ENCODE results near the gene CASP2.
"Not testable (repeated sequence)": the region's sequence is repeated elsewhere in the genome, so short reads cannot be mapped to it uniquely, and the experiment has no call there.

Gene CASP2

GRCh38 chr7:143261901-143262300 is 26.2 kb upstream of the CASP2 start:
- H3K36me3 ChIP-seq (ENCODE audit: control insufficient read depth in 1 of 2, insufficient read depth in 2 of 2, low read length in 2 of 2), result peaks cover 8 to 12% of the 10 kb centered on the region in 2 donors
- no peak overlapping the region for H3K27ac ChIP-seq (ENCODE audit: low read depth, low read length)
- no peak overlapping the region for H3K9ac ChIP-seq (ENCODE audit: low read depth in 1 of 2, low read length in 2 of 2)
- H3K4me1 ChIP-seq (ENCODE audit: control insufficient read depth in 1 of 2, insufficient read depth in 2 of 2, low read length in 2 of 2), result peaks cover 39 to 44% of the 10 kb centered on the region in 2 donors
- no peaks in the 10 kb centered on the region for H3K9me3 ChIP-seq (ENCODE audit: control insufficient read depth in 1 of 2, low read length in 2 of 2)
- H3K4me3 ChIP-seq (ENCODE audit: low read depth in 1 of 2, low read length in 2 of 2), result no peak overlapping the region
- H3K27me3 ChIP-seq (ENCODE audit: control insufficient read depth in 1 of 2, insufficient read depth in 2 of 2, low read length in 2 of 2), result no peaks in the 10 kb centered on the region

GRCh38 chr7:143263266-143264195 is 24.6 kb upstream of the CASP2 start, which contains the start of gene GSTK1:
Gene GSTK1 (plus strand): TSS chr7:143263441. CDS start chr7:143263514, 73 bp downstream.
- Histone ChIP-seq H3K36me3 (ENCODE audit: control insufficient read depth in 1 of 2, insufficient read depth in 2 of 2, low read length in 2 of 2) (peaks cover 20 to 25% of the 10 kb centered on the region in 2 donors), H3K4me1 (ENCODE audit: control insufficient read depth in 1 of 2, insufficient read depth in 2 of 2, low read length in 2 of 2) (peaks cover 49 to 58% of the 10 kb centered on the region in 2 donors)

GRCh38 chr7:143264196-143264568 is 24.0 kb upstream of the CASP2 start:
- H3K4me3 ChIP-seq (ENCODE audit: low read depth in 1 of 2, low read length in 2 of 2), result peak overlapping the region; percentile 94 to 97
- not testable (repeated sequence) for H3K9me3 ChIP-seq (ENCODE audit: control insufficient read depth in 1 of 2, low read length in 2 of 2); H3K27me3 ChIP-seq (ENCODE audit: control insufficient read depth in 1 of 2, insufficient read depth in 2 of 2, low read length in 2 of 2)
- H3K9ac ChIP-seq (ENCODE audit: low read depth in 1 of 2, low read length in 2 of 2), result peak overlapping the region; percentile 81 to 92
- H3K36me3 ChIP-seq (ENCODE audit: control insufficient read depth in 1 of 2, insufficient read depth in 2 of 2, low read length in 2 of 2), result peaks cover 22 to 30% of the 10 kb centered on the region in 2 donors
- H3K27ac ChIP-seq (ENCODE audit: low read depth, low read length), result peak overlapping the region; percentile 92
- H3K4me1 ChIP-seq (ENCODE audit: control insufficient read depth in 1 of 2, insufficient read depth in 2 of 2, low read length in 2 of 2), result peaks cover 49 to 60% of the 10 kb centered on the region in 2 donors

More at GRCh38 chr7:143263266-143264195, 24.6 kb upstream of the CASP2 start, which contains the start of gene GSTK1:
- Histone ChIP-seq H3K9ac (ENCODE audit: low read depth in 1 of 2, low read length in 2 of 2) (peak within 1 kb of the TSS; percentile 81 to 92), H3K9me3 (ENCODE audit: control insufficient read depth in 1 of 2, low read length in 2 of 2) (no peaks in the 10 kb centered on the region), H3K27me3 (ENCODE audit: control insufficient read depth in 1 of 2, insufficient read depth in 2 of 2, low read length in 2 of 2) (no peaks in the 10 kb centered on the region), H3K27ac (ENCODE audit: low read depth, low read length) (peak within 1 kb of the TSS; percentile 92), H3K4me3 (ENCODE audit: low read depth in 1 of 2, low read length in 2 of 2) (peak within 1 kb of the TSS; percentile 94 to 97)

GRCh38 chr7:143265017-143265693 is 23.0 kb upstream of the CASP2 start:
- Histone ChIP-seq H3K4me1 (ENCODE audit: control insufficient read depth in 1 of 2, insufficient read depth in 2 of 2, low read length in 2 of 2) (peaks cover 49 to 63% of the 10 kb centered on the region in 2 donors), H3K4me3 (ENCODE audit: low read depth in 1 of 2, low read length in 2 of 2) (peak overlapping the region; percentile 94 to 97), H3K36me3 (ENCODE audit: control insufficient read depth in 1 of 2, insufficient read depth in 2 of 2, low read length in 2 of 2) (peaks cover 22 to 40% of the 10 kb centered on the region in 2 donors), H3K9me3 (ENCODE audit: control insufficient read depth in 1 of 2, low read length in 2 of 2) (no peaks in the 10 kb centered on the region), H3K27ac (ENCODE audit: low read depth, low read length) (no peak overlapping the region), H3K27me3 (ENCODE audit: control insufficient read depth in 1 of 2, insufficient read depth in 2 of 2, low read length in 2 of 2) (no peaks in the 10 kb centered on the region), H3K9ac (ENCODE audit: low read depth in 1 of 2, low read length in 2 of 2) (peak overlapping the region; percentile 81 to 92)

GRCh38 chr7:143269251-143269650 is 18.9 kb upstream of the CASP2 start:
- Histone ChIP-seq H3K36me3 (ENCODE audit: control insufficient read depth in 1 of 2, insufficient read depth in 2 of 2, low read length in 2 of 2) (peaks cover 22 to 44% of the 10 kb centered on the region in 2 donors), H3K9ac (ENCODE audit: low read depth in 1 of 2, low read length in 2 of 2) (peak overlapping the region in 1 of 2 donors; percentile 32), H3K27me3 (ENCODE audit: control insufficient read depth in 1 of 2, insufficient read depth in 2 of 2, low read length in 2 of 2) (no peaks in the 10 kb centered on the region), H3K27ac (ENCODE audit: low read depth, low read length) (peak overlapping the region; percentile 23), H3K4me3 (ENCODE audit: low read depth in 1 of 2, low read length in 2 of 2) (peak overlapping the region; percentile 26 to 36), H3K4me1 (ENCODE audit: control insufficient read depth in 1 of 2, insufficient read depth in 2 of 2, low read length in 2 of 2) (peaks cover 46 to 51% of the 10 kb centered on the region in 2 donors), H3K9me3 (ENCODE audit: control insufficient read depth in 1 of 2, low read length in 2 of 2) (no peaks in the 10 kb centered on the region)

- Histone ChIP-seq H3K27ac (ENCODE audit: low read depth, low read length) (no peak overlapping the region), H3K4me1 (ENCODE audit: control insufficient read depth in 1 of 2, insufficient read depth in 2 of 2, low read length in 2 of 2) (peaks cover 30 to 36% of the 10 kb centered on the region in 2 donors), H3K36me3 (ENCODE audit: control insufficient read depth in 1 of 2, insufficient read depth in 2 of 2, low read length in 2 of 2) (peaks cover 14 to 33% of the 10 kb centered on the region in 2 donors), H3K9me3 (ENCODE audit: control insufficient read depth in 1 of 2, low read length in 2 of 2) (no peaks in the 10 kb centered on the region), H3K27me3 (ENCODE audit: control insufficient read depth in 1 of 2, insufficient read depth in 2 of 2, low read length in 2 of 2) (no peaks in the 10 kb centered on the region), H3K4me3 (ENCODE audit: low read depth in 1 of 2, low read length in 2 of 2) (no peak overlapping the region), H3K9ac (ENCODE audit: low read depth in 1 of 2, low read length in 2 of 2) (no peak overlapping the region)
Measured at GRCh38 chr7:143271240-143271639, 16.9 kb upstream of the CASP2 start.

GRCh38 chr7:143272871-143273270 is 15.3 kb upstream of the CASP2 start:
- no peaks in the 10 kb centered on the region for H3K9me3 ChIP-seq (ENCODE audit: control insufficient read depth in 1 of 2, low read length in 2 of 2)
- no peak overlapping the region for H3K9ac ChIP-seq (ENCODE audit: low read depth in 1 of 2, low read length in 2 of 2)
- H3K27me3 ChIP-seq (ENCODE audit: control insufficient read depth in 1 of 2, insufficient read depth in 2 of 2, low read length in 2 of 2), result no peaks in the 10 kb centered on the region
- no peak overlapping the region for H3K27ac ChIP-seq (ENCODE audit: low read depth, low read length)
- H3K4me3 ChIP-seq (ENCODE audit: low read depth in 1 of 2, low read length in 2 of 2), result no peak overlapping the region
- H3K4me1 ChIP-seq (ENCODE audit: control insufficient read depth in 1 of 2, insufficient read depth in 2 of 2, low read length in 2 of 2), result peaks cover 16 to 20% of the 10 kb centered on the region in 2 donors
- H3K36me3 ChIP-seq (ENCODE audit: control insufficient read depth in 1 of 2, insufficient read depth in 2 of 2, low read length in 2 of 2), result peaks cover 4 to 24% of the 10 kb centered on the region in 2 donors

- Histone ChIP-seq H3K4me1 (ENCODE audit: control insufficient read depth in 1 of 2, insufficient read depth in 2 of 2, low read length in 2 of 2) (peaks cover 30 to 35% of the 10 kb centered on the region in 2 donors), H3K9me3 (ENCODE audit: control insufficient read depth in 1 of 2, low read length in 2 of 2) (no peaks in the 10 kb centered on the region), H3K27ac (ENCODE audit: low read depth, low read length) (peak overlapping the region; percentile 33), H3K9ac (ENCODE audit: low read depth in 1 of 2, low read length in 2 of 2) (peak overlapping the region; percentile 7 to 33), H3K4me3 (ENCODE audit: low read depth in 1 of 2, low read length in 2 of 2) (peak overlapping the region; percentile 29 to 33), H3K36me3 (ENCODE audit: control insufficient read depth in 1 of 2, insufficient read depth in 2 of 2, low read length in 2 of 2) (no peaks in the 10 kb centered on the region), H3K27me3 (ENCODE audit: control insufficient read depth in 1 of 2, insufficient read depth in 2 of 2, low read length in 2 of 2) (no peaks in the 10 kb centered on the region)
Measured at GRCh38 chr7:143279186-143280098, 8.7 kb upstream of the CASP2 start.

GRCh38 chr7:143280160-143280559 is 8.0 kb upstream of the CASP2 start:
- Histone ChIP-seq H3K27ac (ENCODE audit: low read depth, low read length) (no peak overlapping the region), H3K9ac (ENCODE audit: low read depth in 1 of 2, low read length in 2 of 2) (peak overlapping the region in 1 of 2 donors; percentile 7), H3K36me3 (ENCODE audit: control insufficient read depth in 1 of 2, insufficient read depth in 2 of 2, low read length in 2 of 2) (no peaks in the 10 kb centered on the region), H3K4me1 (ENCODE audit: control insufficient read depth in 1 of 2, insufficient read depth in 2 of 2, low read length in 2 of 2) (peaks cover 31 to 35% of the 10 kb centered on the region in 2 donors), H3K9me3 (ENCODE audit: control insufficient read depth in 1 of 2, low read length in 2 of 2) (no peaks in the 10 kb centered on the region), H3K27me3 (ENCODE audit: control insufficient read depth in 1 of 2, insufficient read depth in 2 of 2, low read length in 2 of 2) (no peaks in the 10 kb centered on the region), H3K4me3 (ENCODE audit: low read depth in 1 of 2, low read length in 2 of 2) (peak overlapping the region; percentile 29 to 33)
